Sigmoid colon (tissue), 7 donors: ENCODE results near the gene FCER1A. TPM values are rescaled to one million over a fixed set of nuclear protein-coding genes. Genes with fewer than 3 reads are reported as not detected.

Experiments
- DNase-seq: peaks from one replicate; pipeline ENCODE4 v3.0.0-alpha.2; 2019
- H3K27ac ChIP-seq, 4 donors: fragments of 200-600 bp; sonication (generic); one replicate each; pipeline ENCODE4 v1.5.1; 2016 to 2019; ENCODE audit warnings: mild to moderate bottlenecking in 1 of 4
- H3K27me3 ChIP-seq, 3 donors: fragments of 200-600 bp; sonication (generic); one replicate each; pipeline ENCODE4 v1.5.1; 2019; ENCODE audit warnings: mild to moderate bottlenecking in 1 of 3
- H3K36me3 ChIP-seq, 4 donors: fragments of 200-600 bp; sonication (generic); one replicate each; pipeline ENCODE4 v1.5.1; 2016 to 2019
- H3K4me1 ChIP-seq, 4 donors: fragments of 200-600 bp; sonication (generic); one replicate each; pipeline ENCODE4 v1.5.1; 2017 to 2019
- H3K4me3 ChIP-seq, 4 donors: fragments of 200-600 bp; sonication (generic); one replicate each; pipeline ENCODE4 v1.5.1; 2017 to 2019; ENCODE audit warnings: mild to moderate bottlenecking in 2 of 4, moderate library complexity in 1 of 4
- H3K9me3 ChIP-seq, 4 donors: fragments of 200-600 bp in 3 of 4; sonication (generic) in 3 of 4; one replicate each; pipeline versions ENCODE4 v1.5.1 to v1.6.1; 2013 to 2019
- EP300 ChIP-seq, 4 donors: sonication (generic); formaldehyde crosslinking; IDR thresholded peaks; one replicate each; pipeline ENCODE4 v1.6.1; 2017; ENCODE audit warnings: antibody characterized with exemption in 4 of 4
- POLR2A ChIP-seq, 2 donors: fragments of 450-650 bp; IDR thresholded peaks; one replicate each; pipeline ENCODE4 v1.6.1; 2016; ENCODE audit warnings: antibody characterized with exemption in 2 of 2, mild to moderate bottlenecking in 2 of 2, moderate library complexity in 2 of 2
- POLR2AphosphoS5 ChIP-seq, 4 donors: sonication (generic); formaldehyde crosslinking; IDR thresholded peaks; one replicate each; pipeline ENCODE4 v1.6.1; 2017; ENCODE audit warnings: antibody characterized with exemption in 4 of 4
- WGBS, 2 donors: extraction: QIAGEN DNeasy Blood & Tissue Kit; methylation state at CpG; one replicate each; pipeline ENCODE4 v1.1.7; 2013; 5-methylcytosine and 5-hydroxymethylcytosine counted together
- intact Hi-C: fragments of 100-400 bp; cut with DNase I; formaldehyde crosslinking; loops from one replicate; pipeline ENCODE4 v1.15.1; 2023
- polyA plus RNA-seq, 3 donors: library from polyadenylated mRNA; stranded (reverse); fragments of 200-250 nt; gene quantifications; one replicate each; pipeline ENCODE4 v1.2.3, GENCODE V29; 2013
- total RNA-seq, 4 donors: library from RNA; depleted of rRNA; stranded (reverse); fragments of >200 nt; gene quantifications; one replicate each; pipeline ENCODE4 v1.1.0, GENCODE V29; 2016
- TF ChIP-seq, protein P1 (sequence below), 4 experiments: fragments of 450-650 bp in 3 of 4; fragments of 200-600 bp in 1 of 4; IDR thresholded peaks; one replicate each; pipeline ENCODE4 v1.5.1; 2016 to 2019; ENCODE audit warnings: antibody characterized with exemption in 4 of 4, mild to moderate bottlenecking in 3 of 4, moderate library complexity in 2 of 4
- donor health status: healthy with polysubstance abuse.
- donor health status: Bipolar disorder and iron deficiency.
- donor health status: healthy.

Gene FCER1A
- total RNA-seq: 1 to 10 TPM in 2 of 4 donors, under 1 TPM in 1, not detected in 1; 0.33 to 5.4 (median 3.3) TPM
- polyA plus RNA-seq: 1 to 10 TPM in 1 of 3 donors, not detected in 2; 3.6 TPM

DNA sequence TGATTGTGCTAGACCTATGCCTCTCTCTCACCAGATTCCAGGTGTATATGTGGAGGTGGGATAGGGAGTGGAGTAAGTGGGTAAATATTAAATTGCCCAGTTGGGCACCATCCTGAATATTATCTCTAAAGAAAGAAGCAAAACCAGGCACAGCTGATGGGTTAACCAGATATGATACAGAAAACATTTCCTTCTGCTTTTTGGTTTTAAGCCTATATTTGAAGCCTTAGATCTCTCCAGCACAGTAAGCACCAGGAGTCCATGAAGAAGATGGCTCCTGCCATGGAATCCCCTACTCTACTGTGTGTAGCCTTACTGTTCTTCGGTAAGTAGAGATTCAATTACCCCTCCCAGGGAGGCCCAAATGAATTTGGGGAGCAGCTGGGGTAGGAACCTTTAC lies at the start of gene FCER1A:
FCER1A (plus strand) TSS at position 242 of the 400 bp plus-strand sequence; CDS start at position 271, 29 bp downstream.
- Histone ChIP-seq H3K36me3 (no peaks in the 10 kb centered on the region), H3K27ac (no peak within 1 kb of the TSS), H3K4me3 (no peak within 1 kb of the TSS), H3K27me3 (no peaks in the 10 kb centered on the region), H3K4me1 (no peaks in the 10 kb centered on the region), H3K9me3 (no peaks in the 10 kb centered on the region)
- intact Hi-C loops: no loop called here
- TF ChIP-seq, protein P1, sequence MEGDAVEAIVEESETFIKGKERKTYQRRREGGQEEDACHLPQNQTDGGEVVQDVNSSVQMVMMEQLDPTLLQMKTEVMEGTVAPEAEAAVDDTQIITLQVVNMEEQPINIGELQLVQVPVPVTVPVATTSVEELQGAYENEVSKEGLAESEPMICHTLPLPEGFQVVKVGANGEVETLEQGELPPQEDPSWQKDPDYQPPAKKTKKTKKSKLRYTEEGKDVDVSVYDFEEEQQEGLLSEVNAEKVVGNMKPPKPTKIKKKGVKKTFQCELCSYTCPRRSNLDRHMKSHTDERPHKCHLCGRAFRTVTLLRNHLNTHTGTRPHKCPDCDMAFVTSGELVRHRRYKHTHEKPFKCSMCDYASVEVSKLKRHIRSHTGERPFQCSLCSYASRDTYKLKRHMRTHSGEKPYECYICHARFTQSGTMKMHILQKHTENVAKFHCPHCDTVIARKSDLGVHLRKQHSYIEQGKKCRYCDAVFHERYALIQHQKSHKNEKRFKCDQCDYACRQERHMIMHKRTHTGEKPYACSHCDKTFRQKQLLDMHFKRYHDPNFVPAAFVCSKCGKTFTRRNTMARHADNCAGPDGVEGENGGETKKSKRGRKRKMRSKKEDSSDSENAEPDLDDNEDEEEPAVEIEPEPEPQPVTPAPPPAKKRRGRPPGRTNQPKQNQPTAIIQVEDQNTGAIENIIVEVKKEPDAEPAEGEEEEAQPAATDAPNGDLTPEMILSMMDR (IDR thresholded peaks at IDR 0.05): no peak
- TF ChIP-seq POLR2AphosphoS5 (IDR thresholded peaks at IDR 0.05) (no peak), POLR2A (IDR thresholded peaks at IDR 0.05) (no peak), EP300 (IDR thresholded peaks at IDR 0.05) (no peak)
- WGBS, 2 donors: 93 to 94% methylated on average over 1 of the region's 1 CpG
- DNase-seq: no peak

DNA sequence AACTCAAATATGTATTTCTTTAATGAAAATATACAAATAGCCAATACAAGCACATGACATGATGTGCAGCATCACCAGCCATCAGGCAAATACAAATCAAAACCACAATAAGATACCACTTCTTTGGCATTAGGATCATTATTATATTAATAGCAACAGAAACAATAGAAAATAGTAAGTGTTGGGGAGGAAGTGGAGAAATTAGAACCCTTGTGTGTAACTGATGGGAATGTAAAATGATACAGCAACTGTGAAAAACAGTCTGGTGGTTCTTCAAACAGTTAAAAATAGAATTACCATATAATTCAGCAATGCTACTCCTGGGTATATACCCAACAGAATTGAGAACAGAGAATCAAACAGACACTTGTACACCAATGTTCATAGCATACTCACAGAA lies 40.8 kb upstream of the FCER1A start:
- no peak for DNase-seq
- peaks cover 0 to 6% (median 0%) of the 10 kb centered on the region in 4 donors for H3K4me1 ChIP-seq
- H3K27me3 ChIP-seq: no peaks in the 10 kb centered on the region
- intact Hi-C loops: no loop called here
- no peaks in the 10 kb centered on the region for H3K36me3 ChIP-seq
- H3K27ac ChIP-seq: no peak overlapping the region
- TF ChIP-seq POLR2AphosphoS5 (IDR thresholded peaks at IDR 0.05) (no peak), POLR2A (IDR thresholded peaks at IDR 0.05) (no peak), EP300 (IDR thresholded peaks at IDR 0.05) (no peak)
- TF ChIP-seq, protein P1 (IDR thresholded peaks at IDR 0.05): no peak
- no peak overlapping the region for H3K4me3 ChIP-seq
- no peaks in the 10 kb centered on the region for H3K9me3 ChIP-seq

DNA sequence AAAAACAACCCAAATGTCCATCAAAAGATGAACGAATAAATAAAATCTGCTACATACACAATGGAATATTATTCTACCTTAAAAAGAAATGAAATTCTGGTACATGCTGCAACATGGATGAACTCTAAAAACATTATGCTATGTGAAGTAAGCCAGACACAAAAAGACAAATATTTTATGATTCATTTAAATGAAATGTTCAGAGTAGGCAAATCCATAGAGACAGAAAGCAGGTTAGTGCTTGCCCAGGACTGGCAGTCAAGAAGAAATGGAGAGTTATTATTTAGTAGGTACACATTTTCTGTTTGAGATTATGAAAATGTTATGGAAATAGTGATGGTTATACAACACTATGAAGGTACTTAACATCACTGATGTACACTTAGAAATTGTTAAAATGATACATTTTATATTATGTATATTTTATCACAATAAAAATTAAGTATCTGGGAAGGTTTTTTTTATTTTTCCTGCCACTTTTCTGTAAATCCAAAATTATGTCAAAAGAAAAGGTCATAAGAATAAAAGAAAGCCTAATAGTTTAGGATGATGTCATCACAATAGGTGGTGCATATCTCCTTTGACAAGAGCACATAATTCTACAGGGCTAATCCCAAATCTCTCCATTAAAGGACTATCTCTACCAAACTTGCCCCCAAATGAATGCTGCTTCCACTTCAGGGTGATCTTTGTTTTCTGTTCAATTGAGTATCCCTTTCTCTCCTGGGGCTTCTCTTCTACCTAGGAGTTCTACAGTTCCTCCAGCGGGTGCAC lies 40.2 kb upstream of the FCER1A start:
- TF ChIP-seq POLR2AphosphoS5 (IDR thresholded peaks at IDR 0.05): no peak
- TF ChIP-seq, protein P1 (IDR thresholded peaks at IDR 0.05): no peak
- TF ChIP-seq EP300 (IDR thresholded peaks at IDR 0.05): no peak
- TF ChIP-seq POLR2A (IDR thresholded peaks at IDR 0.05): no peak
- WGBS, 2 donors: 83 to 93% methylated on average over 2 of the region's 2 CpGs
- H3K27me3 ChIP-seq: no peaks in the 10 kb centered on the region
- no peak overlapping the region for H3K4me3 ChIP-seq
- peaks cover 0 to 6% (median 0%) of the 10 kb centered on the region in 4 donors for H3K4me1 ChIP-seq
- intact Hi-C loops: no loop called here
- no peaks in the 10 kb centered on the region for H3K9me3 ChIP-seq
- DNase-seq: no peak
- no peaks in the 10 kb centered on the region for H3K36me3 ChIP-seq
- H3K27ac ChIP-seq: no peak overlapping the region

DNA sequence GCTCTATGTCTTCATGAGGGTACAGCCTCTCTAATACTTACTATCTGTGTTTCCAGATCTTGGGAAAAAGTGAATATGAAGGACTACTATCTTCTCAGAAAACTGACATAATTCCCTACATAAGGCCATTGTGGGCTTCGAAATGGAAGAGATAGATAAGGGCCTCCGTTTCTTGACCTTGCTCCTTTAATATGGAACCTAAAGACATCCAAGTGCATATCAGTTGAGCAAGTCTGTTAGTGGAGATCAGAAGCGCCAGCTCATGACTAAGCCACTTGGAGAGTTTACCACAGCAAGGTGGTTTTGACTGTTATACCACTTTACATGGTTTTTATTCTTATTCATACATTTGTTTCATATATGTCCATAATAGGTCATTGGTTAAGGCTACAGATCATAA lies 35.3 kb upstream of the FCER1A start:
- Histone ChIP-seq H3K27ac (no peak overlapping the region), H3K4me1 (no peaks in the 10 kb centered on the region), H3K4me3 (no peak overlapping the region), H3K9me3 (no peaks in the 10 kb centered on the region), H3K27me3 (no peaks in the 10 kb centered on the region), H3K36me3 (no peaks in the 10 kb centered on the region)
- DNase-seq: no peak
- intact Hi-C loops: no loop called here
- TF ChIP-seq POLR2A (IDR thresholded peaks at IDR 0.05) (no peak), POLR2AphosphoS5 (IDR thresholded peaks at IDR 0.05) (no peak), EP300 (IDR thresholded peaks at IDR 0.05) (no peak)
- TF ChIP-seq, protein P1 (IDR thresholded peaks at IDR 0.05): no peak
- WGBS, 2 donors: 88 to 91% methylated on average over 3 of the region's 3 CpGs
